22Rv1 (cell line): Measurements from ENCODE around the gene OR52D1.

ENCODE experiments used
- CTCF ChIP-seq: fragments of 450-650 bp; IDR thresholded peaks from 2 replicates; pipeline ENCODE4 v1.5.1; 2017; ENCODE audit warnings: mild to moderate bottlenecking
- ZFX ChIP-seq: fragments of 450-650 bp; IDR thresholded peaks from 2 replicates; pipeline ENCODE4 v1.6.1; 2017; ENCODE audit warnings: antibody characterized with exemption, borderline replicate concordance

GRCh38 chr11:5507177-5507932, 18.9 kb downstream of the OR52D1 start:
- TF ChIP-seq CTCF (no peak), ZFX (no peak)
